Stimulated activated CD4-positive, alpha-beta T cell treated with anti-CD3 and anti-CD28 coated beads, Interleukin-12 subunit alpha, Interleukin-12 subunit beta, amount 100 ng/mL, for 24 hours (primary cell): ENCODE results near the gene AK4.

Experiments
- DNase-seq, 2 experiments: peaks; one replicate each; pipeline ENCODE4 v3.0.0-alpha.2; 2020; ENCODE audit warnings: low read depth in 2 of 2

AK4 gene

DNA sequence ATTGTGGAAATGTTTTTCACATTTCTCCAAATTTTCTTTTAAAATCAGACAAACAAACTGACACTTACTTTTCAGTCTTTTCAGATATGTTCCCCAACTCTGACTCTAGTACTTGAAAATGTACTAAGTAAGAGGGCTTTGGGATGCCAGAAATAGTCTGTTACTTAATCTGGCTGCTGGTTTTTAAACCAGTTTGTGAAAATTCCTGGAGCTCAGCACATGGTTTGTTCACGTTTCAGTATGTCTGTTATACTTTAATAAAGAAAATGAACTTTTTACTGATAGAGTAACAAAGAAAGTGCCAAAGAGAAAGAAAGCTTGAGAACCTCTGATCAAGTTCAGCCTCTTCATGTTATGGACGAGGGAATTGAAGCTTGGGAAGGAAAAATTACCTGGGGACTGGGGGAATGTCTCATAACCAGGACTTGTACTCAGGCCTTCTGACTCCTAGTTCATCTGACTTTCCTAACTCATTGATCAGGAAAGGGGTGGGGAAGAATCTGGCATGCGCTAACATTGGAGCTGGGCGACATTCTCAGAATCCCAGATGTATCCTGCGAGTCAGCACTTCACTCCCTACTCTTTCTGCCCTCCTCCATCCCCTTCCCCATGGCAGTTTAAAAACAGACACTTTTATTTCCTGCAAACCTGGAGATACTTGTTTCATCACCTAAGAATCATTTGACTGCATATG, 130.5 kb downstream of the AK4 start:
- no peak for DNase-seq

DNA sequence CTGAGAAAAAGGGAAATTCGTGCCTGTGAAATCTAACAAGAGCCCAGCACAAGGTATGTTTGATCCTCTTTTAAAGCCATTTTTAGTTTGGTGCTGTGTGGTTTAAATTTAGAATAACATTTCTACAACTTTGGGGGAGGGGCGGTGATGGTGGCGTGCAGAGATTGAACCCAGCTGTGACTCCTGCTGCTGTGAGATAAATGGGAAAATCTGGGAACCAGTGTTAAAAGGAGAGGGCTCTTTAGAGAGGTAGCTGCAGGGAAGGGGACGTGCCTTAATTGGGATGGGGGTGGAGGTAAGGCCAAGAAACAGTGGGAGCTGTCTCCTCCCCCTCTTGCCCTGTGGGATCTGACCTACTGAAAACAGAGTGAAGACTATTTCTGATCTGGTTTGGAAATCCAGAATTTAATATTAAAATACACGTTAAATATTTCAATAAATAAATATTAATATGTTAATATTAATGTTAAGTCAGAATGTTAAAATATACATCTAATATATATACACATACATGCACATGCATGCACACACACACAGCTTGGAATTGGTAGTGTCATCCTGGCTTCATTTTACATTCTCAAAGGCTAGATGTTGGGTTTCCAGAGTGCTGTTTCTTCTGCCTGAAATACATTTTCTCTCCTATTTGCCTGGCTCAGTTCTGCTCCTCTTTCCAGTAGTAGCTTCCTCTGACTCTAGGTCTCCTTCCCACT, 131.2 kb downstream of the AK4 start:
- no peak for DNase-seq
